OCI-LY3 (cell line): ENCODE results near the gene GRIK1.

ENCODE experiments used
- H2AFZ ChIP-seq: fragments of 200-600, 300-600 bp; shearing (Covaris generic); 2 replicates; pipeline ENCODE4 v1.6.0; 2014; ENCODE audit warnings: antibody characterized with exemption, low read depth, low read length
- H3K27ac ChIP-seq: fragments of 200-600, 300-600 bp; sonication (generic); 2 replicates; pipeline ENCODE4 v1.5.1; 2014; ENCODE audit warnings: mild to moderate bottlenecking, low read length, moderate library complexity, mixed read lengths
- H3K27me3 ChIP-seq: fragments of 200-600, 300-600 bp; sonication (generic); 2 replicates; pipeline ENCODE4 v1.6.1; 2014; ENCODE audit warnings: low read depth, low read length, mixed read lengths
- H3K36me3 ChIP-seq: fragments of 200-600, 300-600 bp; sonication (generic); replicated peaks from 2 replicates; pipeline ENCODE3; 2014; ENCODE audit warnings: low read depth, low read length, mixed read lengths
- H3K4me1 ChIP-seq: fragments of 300-600, 200-600 bp; sonication (generic); 2 replicates; pipeline ENCODE4 v1.6.1; 2014; ENCODE audit warnings: low read length, mixed read lengths
- H3K4me2 ChIP-seq: fragments of 200-600, 300-600 bp; sonication (generic); 2 replicates; pipeline ENCODE4 v1.6.1; 2014; ENCODE audit warnings: low read length, mixed read lengths
- H3K4me3 ChIP-seq: fragments of 300-600, 200-600 bp; sonication (generic); 2 replicates; pipeline ENCODE4 v1.5.1; 2014; ENCODE audit warnings: antibody characterized with exemption, mild to moderate bottlenecking, low read length, moderate library complexity
- H3K79me2 ChIP-seq: fragments of 300-600, 200-600 bp; shearing (Covaris generic); 2 replicates; pipeline ENCODE4 v1.6.1; 2014; ENCODE audit warnings: mild to moderate bottlenecking, low read length, mixed read lengths
- H3K9ac ChIP-seq: fragments of 300-600, 200-600 bp; shearing (Covaris generic); 2 replicates; pipeline ENCODE4 v1.6.0; 2014; ENCODE audit warnings: mild to moderate bottlenecking, low read length, moderate library complexity
- H3K9me3 ChIP-seq: fragments of 200-600, 300-600 bp; shearing (Covaris generic); 2 replicates; pipeline ENCODE4 v1.6.1; 2014; ENCODE audit warnings: low read length, mixed read lengths; ENCODE audit not compliant: insufficient read depth
- H4K20me1 ChIP-seq: fragments of 200-600, 300-600 bp; sonication (generic); 2 replicates; pipeline ENCODE4 v1.6.1; 2016; ENCODE audit warnings: low read length, mixed read lengths; ENCODE audit not compliant: insufficient read depth
- CTCF ChIP-seq: fragments of 200-600, 300-600 bp; sonication (generic); IDR thresholded peaks from 2 replicates; pipeline ENCODE4 v1.5.1; 2014; ENCODE audit warnings: antibody characterized with exemption, low read length, low read depth
- EZH2phosphoT487 ChIP-seq: fragments of 200-600 bp; shearing (Covaris generic); IDR thresholded peaks from 2 replicates; pipeline ENCODE4 v1.6.1; 2018; ENCODE audit warnings: antibody characterized with exemption, mixed run types, low read depth

GRIK1 gene

GRCh38 chr21:29526545-29526944, 413.3 kb downstream of the GRIK1 start:
- no peak overlapping the region for H3K27ac ChIP-seq
- H3K36me3 ChIP-seq: peaks cover 11% of the 10 kb centered on the region
- TF ChIP-seq EZH2phosphoT487 (no peak), CTCF (no peak)
- no peak overlapping the region for H3K9ac ChIP-seq
- no peaks in the 10 kb centered on the region for H3K79me2 ChIP-seq
- no peak overlapping the region for H2AFZ ChIP-seq
- peaks cover 7% of the 10 kb centered on the region; the same call in 1 of the 2 replicates for H3K9me3 ChIP-seq
- no peaks in the 10 kb centered on the region for H3K27me3 ChIP-seq
- no peak overlapping the region for H3K4me3 ChIP-seq
- H4K20me1 ChIP-seq: no peaks in the 10 kb centered on the region
- no peak overlapping the region for H3K4me2 ChIP-seq
- H3K4me1 ChIP-seq: no peaks in the 10 kb centered on the region

- no peak overlapping the region for H3K9ac ChIP-seq
- no peaks in the 10 kb centered on the region for H3K79me2 ChIP-seq
- H2AFZ ChIP-seq: no peak overlapping the region
Measured at GRCh38 chr21:29524055-29524454, 415.7 kb downstream of the GRIK1 start.

GRCh38 chr21:29523646-29524045, 416.1 kb downstream of the GRIK1 start:
- Histone ChIP-seq H3K27ac (no peak overlapping the region), H2AFZ (no peak overlapping the region), H3K4me1 (no peaks in the 10 kb centered on the region), H3K4me3 (no peak overlapping the region), H4K20me1 (no peaks in the 10 kb centered on the region), H3K27me3 (no peaks in the 10 kb centered on the region), H3K4me2 (no peak overlapping the region), H3K9ac (no peak overlapping the region), H3K36me3 (peaks cover 11% of the 10 kb centered on the region), H3K79me2 (no peaks in the 10 kb centered on the region), H3K9me3 (peaks cover 7% of the 10 kb centered on the region; the same call in 1 of the 2 replicates)
- TF ChIP-seq EZH2phosphoT487 (no peak), CTCF (no peak)

More at GRCh38 chr21:29524055-29524454, 415.7 kb downstream of the GRIK1 start:
- no peak overlapping the region for H3K4me2 ChIP-seq
- H3K27me3 ChIP-seq: no peaks in the 10 kb centered on the region
- H4K20me1 ChIP-seq: no peaks in the 10 kb centered on the region
- peaks cover 7% of the 10 kb centered on the region; the same call in 1 of the 2 replicates for H3K9me3 ChIP-seq
- peaks cover 11% of the 10 kb centered on the region for H3K36me3 ChIP-seq
- no peak overlapping the region for H3K4me3 ChIP-seq
- H3K4me1 ChIP-seq: no peaks in the 10 kb centered on the region
- no peak overlapping the region for H3K27ac ChIP-seq
- TF ChIP-seq EZH2phosphoT487 (no peak), CTCF (no peak)

- H3K9ac ChIP-seq: no peak overlapping the region
- no peak overlapping the region for H3K27ac ChIP-seq
- H3K4me2 ChIP-seq: no peak overlapping the region
- peaks cover 11% of the 10 kb centered on the region for H3K36me3 ChIP-seq
- no peaks in the 10 kb centered on the region for H3K4me1 ChIP-seq
- TF ChIP-seq EZH2phosphoT487: no peak
- no peak for TF ChIP-seq CTCF
- no peaks in the 10 kb centered on the region for H3K79me2 ChIP-seq
- peaks cover 6% of the 10 kb centered on the region; the same call in 1 of the 2 replicates for H3K9me3 ChIP-seq
- H3K27me3 ChIP-seq: no peaks in the 10 kb centered on the region
- no peak overlapping the region for H3K4me3 ChIP-seq
- H2AFZ ChIP-seq: no peak overlapping the region
- no peaks in the 10 kb centered on the region for H4K20me1 ChIP-seq
Measured at GRCh38 chr21:29521872-29522271, 417.9 kb downstream of the GRIK1 start.
